HepG2 (cell line): ENCODE data around the gene HPGD. TPM values are rescaled to one million over a fixed set of nuclear protein-coding genes. Genes with fewer than 3 reads are reported as not detected.

Experiments
- ATAC-seq: fragments of 200-7000 bp; cut with Tn5 transposase; 3 replicates; pipeline ENCODE4 v1.9.1; 2020; ENCODE audit warnings: mild to moderate bottlenecking, moderate library complexity
- BruUV-seq: library from RNA; stranded (reverse); fragments of 400-500 nt; replicated peaks from 2 replicates; lab custom pipeline; 2021; lab: Mats Ljungman, UMichigan
- CTCF ChIA-PET: fragments of 300-600 bp; formaldehyde crosslinking; extraction: SDS; loops from one replicate; lab custom pipeline; 2021; ENCODE audit warnings: low total read pairs, inconsistent platforms, low intra/inter-chr PET ratio; lab: Yijun Ruan, JAX
- POLR2A ChIA-PET: fragments of 350-600 bp; sonication (Branson Sonifier 250); formaldehyde crosslinking; loops from one replicate; lab custom pipeline; 2020; ENCODE audit warnings: antibody characterized with exemption, inconsistent platforms; lab: Yijun Ruan, JAX
- DNase-seq: peaks from one replicate; pipeline ENCODE4 v3.0.0-alpha.2; 2015; ENCODE audit warnings: low spot score
- FAIRE-seq: peaks from 3 replicates; lab custom pipeline; 2011; peaks lifted over from hg19 to GRCh38; lab: Jason Lieb, UNC
- H2AFZ ChIP-seq: one replicate; pipeline ENCODE4 v1.6.1; 2011; ENCODE audit warnings: low read length, inconsistent platforms
- H3K27ac ChIP-seq: fragments of 300-600 bp; 3 replicates; pipeline ENCODE4 v1.8.0; 2011; ENCODE audit warnings: mixed run types, mild to moderate bottlenecking, mixed read lengths, low read length, inconsistent platforms; ENCODE audit not compliant: insufficient read depth; ENCODE audit errors: extremely low read length
- H3K27me3 ChIP-seq, 2 experiments: fragments of 200-600 bp in 1 of 2; 2 replicates in 1 of 2; 3 replicates in 1 of 2; pipeline versions ENCODE4 v1.6.0 to v1.8.0; 2011; ENCODE audit warnings: low read length in 2 of 2, mild to moderate bottlenecking in 2 of 2, moderate library complexity in 2 of 2, inconsistent platforms in 1 of 2; ENCODE audit not compliant: insufficient read depth in 2 of 2, control insufficient read depth in 1 of 2
- H3K36me3 ChIP-seq, 2 experiments: fragments of 200-600 bp in 1 of 2; replicated peaks in 1 of 2; 2 replicates in 1 of 2; 3 replicates in 1 of 2; pipeline versions ENCODE4 v1.5.1 to v1.8.0; 2011; ENCODE audit warnings: low read length in 2 of 2, inconsistent platforms in 1 of 2; ENCODE audit not compliant: insufficient read depth in 2 of 2, control insufficient read depth in 1 of 2
- H3K4me1 ChIP-seq: 2 replicates; pipeline ENCODE4 v1.5.1; 2012; ENCODE audit warnings: low read length, inconsistent platforms; ENCODE audit not compliant: insufficient read depth
- H3K4me2 ChIP-seq: 2 replicates; pipeline ENCODE4 v1.6.0; 2011; ENCODE audit warnings: low read depth, low read length, inconsistent platforms
- H3K4me3 ChIP-seq, 3 experiments: fragments of 200-600 bp in 1 of 3; sonication (generic), shearing (Covaris generic) in 1 of 3; replicated peaks in 1 of 3; 2 replicates each; pipeline ENCODE4 v1.5.1; 2011 to 2016; ENCODE audit warnings: low read length in 3 of 3, inconsistent platforms in 2 of 3, low read depth in 2 of 3, mild to moderate bottlenecking in 2 of 3, control low read depth in 1 of 3, mixed read lengths in 1 of 3; ENCODE audit not compliant: insufficient read depth in 1 of 3
- H3K79me2 ChIP-seq: one replicate; pipeline ENCODE4 v1.6.1; 2011; ENCODE audit warnings: low read length, inconsistent platforms; ENCODE audit not compliant: insufficient read depth
- H3K9ac ChIP-seq: 2 replicates; pipeline ENCODE4 v1.6.0; 2011; ENCODE audit warnings: mild to moderate bottlenecking, low read depth, low read length, inconsistent platforms; ENCODE audit not compliant: insufficient read depth
- H3K9me3 ChIP-seq: 2 replicates; pipeline ENCODE4 v1.5.1; 2012; ENCODE audit warnings: mild to moderate bottlenecking, low read length
- H4K20me1 ChIP-seq: 2 replicates; pipeline ENCODE4 v1.6.0; 2011; ENCODE audit warnings: inconsistent platforms, mild to moderate bottlenecking, low read length, moderate library complexity; ENCODE audit not compliant: insufficient read depth
- KDM5A ChIP-seq: fragments of 200-600 bp; sonication (generic); IDR thresholded peaks from 2 replicates; pipeline ENCODE4 v1.7.0; 2018; ENCODE audit warnings: antibody characterized with exemption, mild to moderate bottlenecking, low read length, borderline replicate concordance
- MTF1 ChIP-seq: sonication (generic); formaldehyde crosslinking; IDR thresholded peaks from 2 replicates; pipeline ENCODE4 v1.5.0; 2020; ENCODE audit warnings: missing genetic modification reagents
- SIX4 ChIP-seq: sonication (generic); formaldehyde crosslinking; IDR thresholded peaks from 2 replicates; pipeline ENCODE4 v1.4.0; 2020; ENCODE audit warnings: missing genetic modification reagents
- ZFP90 ChIP-seq: sonication (generic); formaldehyde crosslinking; IDR thresholded peaks from 2 replicates; pipeline ENCODE4 v1.8.0; 2022; ENCODE audit warnings: missing genetic modification reagents, mild to moderate bottlenecking, inconsistent platforms, borderline replicate concordance
- ZNF878 ChIP-seq: sonication (generic); formaldehyde crosslinking; IDR thresholded peaks from 2 replicates; pipeline ENCODE4 v1.8.1; 2023; ENCODE audit warnings: mild to moderate bottlenecking, missing genetic modification reagents, moderate library complexity
- ZSCAN9 ChIP-seq: IDR thresholded peaks from 2 replicates; pipeline ENCODE4 v1.6.1; 2016; ENCODE audit warnings: borderline replicate concordance
- WGBS: methylation state at CpG from one replicate; pipeline ENCODE4 v1.1.6; 2017; ENCODE audit warnings: low lambda C conversion rate; 5-methylcytosine and 5-hydroxymethylcytosine counted together
- in situ Hi-C: cut with HindIII; loops from 2 replicates; pipeline ENCODE4 v1.10.0; 2017; ENCODE audit warnings: low pct_unique_long_range_greater_than_20kb; ENCODE audit not compliant: extremely low pct_ligation_motif_present
- intact Hi-C: fragments of 100-400 bp; cut with micrococcal nuclease; formaldehyde crosslinking; loops from one replicate; pipeline ENCODE4 v1.10.0; 2022; ENCODE audit not compliant: unreplicated experiment
- polyA plus RNA-seq, 8 experiments: library from polyadenylated mRNA; depleted of rRNA in 3 of 8; stranded (reverse) in 7 of 8; unstranded in 1 of 8; fragments of >200 nt; fragmentation: Illumina TruSeq in 4 of 8; extraction: Trizol in 4 of 8; gene quantifications; 2 replicates each; pipeline versions ENCODE4 v1.2.1 to v1.2.3, GENCODE V29; 2011 to 2016; ENCODE audit warnings: low read depth in 4 of 8, missing spikeins in 1 of 8, mixed read lengths in 1 of 8; ENCODE audit not compliant: insufficient read depth in 1 of 8
- total RNA-seq, 5 experiments: library from RNA; depleted of rRNA; stranded (reverse); fragments of >200 nt; fragmentation: Illumina TruSeq; extraction: Trizol; gene quantifications; 2 replicates each; pipeline ENCODE4 v1.2.3, GENCODE V29; 2016; ENCODE audit warnings: low read depth in 1 of 5
- TF ChIP-seq, protein P1 (sequence below): sonication (generic); formaldehyde crosslinking; IDR thresholded peaks from 2 replicates; pipeline ENCODE4 v1.5.1; 2020; ENCODE audit warnings: mild to moderate bottlenecking, moderate library complexity, missing genetic modification reagents

The HPGD gene
- total and polyA plus RNA-seq, 2 of the 13 experiments (the other 11 are each of a cell fraction or from before 2014, with no cell fraction given): 0.13 to 0.24 TPM

DNA sequence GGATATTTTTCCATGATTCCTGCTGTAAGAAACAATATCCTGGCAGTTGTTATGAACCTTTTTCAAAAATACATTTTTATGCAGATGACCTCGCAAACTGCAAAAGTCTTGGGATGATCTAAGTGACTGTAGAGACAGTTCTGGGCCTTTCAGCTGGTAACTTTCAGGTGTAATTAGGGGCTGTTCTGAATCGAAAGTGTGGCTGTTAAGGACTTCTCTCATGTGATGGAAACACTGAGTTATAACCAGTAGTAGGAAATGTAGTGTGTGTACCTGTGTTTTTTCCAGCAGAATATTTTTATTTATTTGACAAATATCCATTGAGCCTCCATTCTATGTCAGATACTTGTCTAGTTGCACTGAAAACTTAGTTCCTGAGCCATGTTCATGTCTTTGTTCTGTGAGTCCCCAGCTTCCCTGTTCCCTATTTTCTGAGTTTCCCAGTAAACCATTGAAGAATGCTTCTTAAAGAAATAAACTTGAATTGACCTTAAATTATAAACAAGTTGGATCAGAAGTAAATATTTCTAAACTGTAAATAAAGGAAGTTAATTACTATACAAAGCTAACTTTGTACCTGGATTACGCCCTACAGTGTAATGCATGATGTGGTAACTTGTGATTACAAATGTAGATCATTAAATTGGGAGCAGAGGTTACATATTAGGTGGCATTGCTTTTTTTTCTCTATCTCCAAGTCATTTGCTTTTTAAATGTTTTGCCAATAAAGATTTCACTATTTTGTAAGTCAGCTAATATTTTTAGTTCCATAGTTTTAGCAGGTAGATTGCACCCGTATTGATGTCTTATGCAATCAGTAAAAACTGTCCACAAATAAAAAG is 33.7 kb upstream of the HPGD start:
- intact Hi-C loops (no loop called here), in situ Hi-C loops (no loop called here)
- no peak for FAIRE-seq
- Histone ChIP-seq H3K4me3 (no peak overlapping the region), H3K79me2 (no peaks in the 10 kb centered on the region), H4K20me1 (no peaks in the 10 kb centered on the region), H3K27me3 (no peaks in the 10 kb centered on the region), H3K9me3 (peaks cover 7% of the 10 kb centered on the region), H3K27ac (no peak overlapping the region), H3K4me2 (no peak overlapping the region), H3K9ac (no peak overlapping the region), H3K4me1 (no peaks in the 10 kb centered on the region), H3K36me3 (no peaks in the 10 kb centered on the region), H2AFZ (no peak overlapping the region)
- DNase-seq: no peak
- ChIA-PET POLR2A (no interaction called here), CTCF (no interaction called here)
- ATAC-seq: no peak
- 8% methylated on average over 4 of the region's 4 CpGs for WGBS
- TF ChIP-seq SIX4 (CRISPR knock-in tag): no peak
- TF ChIP-seq ZSCAN9 (CRISPR knock-in tag): no peak
- TF ChIP-seq, protein P1, sequence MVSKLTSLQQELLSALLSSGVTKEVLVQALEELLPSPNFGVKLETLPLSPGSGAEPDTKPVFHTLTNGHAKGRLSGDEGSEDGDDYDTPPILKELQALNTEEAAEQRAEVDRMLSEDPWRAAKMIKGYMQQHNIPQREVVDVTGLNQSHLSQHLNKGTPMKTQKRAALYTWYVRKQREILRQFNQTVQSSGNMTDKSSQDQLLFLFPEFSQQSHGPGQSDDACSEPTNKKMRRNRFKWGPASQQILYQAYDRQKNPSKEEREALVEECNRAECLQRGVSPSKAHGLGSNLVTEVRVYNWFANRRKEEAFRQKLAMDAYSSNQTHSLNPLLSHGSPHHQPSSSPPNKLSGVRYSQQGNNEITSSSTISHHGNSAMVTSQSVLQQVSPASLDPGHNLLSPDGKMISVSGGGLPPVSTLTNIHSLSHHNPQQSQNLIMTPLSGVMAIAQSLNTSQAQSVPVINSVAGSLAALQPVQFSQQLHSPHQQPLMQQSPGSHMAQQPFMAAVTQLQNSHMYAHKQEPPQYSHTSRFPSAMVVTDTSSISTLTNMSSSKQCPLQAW (CRISPR knock-in tag): no peak
- TF ChIP-seq ZFP90: no peak
- no peak for TF ChIP-seq KDM5A
- TF ChIP-seq MTF1 (CRISPR knock-in tag): no peak
- TF ChIP-seq ZNF878: no peak
- no TSS peak for BruUV-seq
